GM19324 (cell line): ENCODE data around the gene MARCHF3.
"Not testable (repeated sequence)": the region's sequence is repeated elsewhere in the genome, so short reads cannot be mapped to it uniquely, and the experiment has no call there.

ENCODE experiments used
- ATAC-seq: cut with Tn5 transposase; IDR thresholded peaks from one replicate; pipeline ENCODE4 v1.9.1; 2021; ENCODE audit warnings: mild to moderate bottlenecking, moderate library complexity; ENCODE audit not compliant: unreplicated experiment, low FRiP score

Gene MARCHF3

GRCh38 chr5:126925482-126925881, 104.9 kb downstream of the MARCHF3 start:
- ATAC-seq: no peak

DNA sequence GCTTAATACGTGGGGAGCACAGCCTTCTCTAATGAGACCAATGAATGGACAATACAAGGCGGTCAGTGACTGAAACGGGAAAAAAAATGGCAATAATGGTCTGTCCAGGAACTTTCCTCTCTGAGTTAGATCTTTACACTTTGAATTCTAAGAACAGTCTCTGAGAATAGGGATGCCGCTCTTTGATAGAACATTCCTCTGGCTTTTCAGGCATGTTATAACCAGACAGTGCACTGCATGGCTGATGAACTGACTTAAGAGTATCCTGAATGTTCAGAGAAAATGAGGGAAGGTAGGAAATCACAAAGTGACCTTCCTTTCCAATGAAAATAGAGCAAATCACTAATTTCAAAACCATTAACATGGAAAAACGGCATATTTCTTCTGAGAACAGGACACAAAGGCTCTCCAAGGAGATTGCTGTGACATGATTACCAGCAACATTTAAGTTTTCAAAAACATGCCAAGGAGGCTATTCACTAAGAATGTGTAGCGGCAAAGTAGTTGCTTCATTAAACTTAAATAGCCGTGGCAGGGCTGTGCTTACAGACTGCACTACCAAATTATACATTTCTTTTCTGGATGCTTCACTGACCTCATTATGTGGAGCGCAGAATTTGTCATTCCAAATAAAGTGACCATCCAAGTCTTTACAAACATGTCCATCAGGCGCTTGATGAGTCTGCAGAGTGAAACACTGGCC, 105.9 kb downstream of the MARCHF3 start:
- no peak for ATAC-seq

GRCh38 chr5:126921241-126922091, 108.9 kb downstream of the MARCHF3 start:
- ATAC-seq: no peak

- ATAC-seq: no peak
Observed at GRCh38 chr5:126920291-126920690, 110.1 kb downstream of the MARCHF3 start.

- no peak for ATAC-seq
Observed at GRCh38 chr5:126919566-126919965, 110.8 kb downstream of the MARCHF3 start.

DNA sequence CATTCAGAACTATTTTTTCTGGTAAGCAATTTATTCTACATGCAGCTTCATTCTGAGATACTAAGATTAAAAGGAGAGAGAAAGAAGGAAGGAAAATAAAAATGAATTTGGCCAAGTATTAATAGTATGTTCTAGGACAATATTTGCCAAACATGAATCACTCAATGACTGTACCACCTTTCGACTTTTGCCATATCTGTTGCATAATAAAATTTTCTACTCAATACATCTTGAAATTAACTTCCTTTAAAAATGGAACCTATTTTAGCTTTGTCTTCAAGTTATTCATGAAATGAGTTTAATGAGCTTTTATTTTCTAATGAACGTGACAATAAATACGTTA, 111.8 kb downstream of the MARCHF3 start:
- no peak for ATAC-seq

GRCh38 chr5:126917918-126918614, 112.3 kb downstream of the MARCHF3 start:
- ATAC-seq: no peak

GRCh38 chr5:126915496-126915895, 114.9 kb downstream of the MARCHF3 start:
- ATAC-seq: no peak

- no peak for ATAC-seq
Observed at GRCh38 chr5:126914801-126915436, 115.4 kb downstream of the MARCHF3 start.

DNA sequence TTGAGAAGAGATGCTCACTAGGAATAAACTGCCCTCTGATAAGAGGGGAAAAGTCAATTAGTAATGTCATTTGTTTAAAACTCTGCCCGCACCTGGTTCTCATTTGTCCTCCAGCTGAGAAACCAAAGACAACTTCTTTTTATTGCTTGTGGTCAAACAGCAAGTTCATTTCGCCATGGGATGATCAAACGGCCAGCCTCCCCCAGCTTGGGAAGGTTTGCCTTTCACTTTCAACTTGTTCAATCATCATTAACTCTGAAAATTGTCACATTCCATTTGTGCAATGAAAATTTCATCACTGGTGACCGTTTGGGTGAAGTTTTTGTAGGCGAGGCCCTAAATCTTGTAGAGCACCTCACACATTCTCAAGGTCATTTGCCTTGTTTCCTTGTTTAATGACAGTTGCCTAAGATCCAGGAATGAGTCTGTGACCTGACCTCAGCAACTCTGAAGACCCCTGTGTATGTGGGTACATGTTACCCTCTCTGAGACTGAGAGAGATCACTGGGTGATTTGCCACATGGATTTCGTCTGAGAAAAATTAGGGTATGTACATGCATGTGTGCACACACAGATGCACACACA, 117.7 kb downstream of the MARCHF3 start:
- ATAC-seq: no peak

DNA sequence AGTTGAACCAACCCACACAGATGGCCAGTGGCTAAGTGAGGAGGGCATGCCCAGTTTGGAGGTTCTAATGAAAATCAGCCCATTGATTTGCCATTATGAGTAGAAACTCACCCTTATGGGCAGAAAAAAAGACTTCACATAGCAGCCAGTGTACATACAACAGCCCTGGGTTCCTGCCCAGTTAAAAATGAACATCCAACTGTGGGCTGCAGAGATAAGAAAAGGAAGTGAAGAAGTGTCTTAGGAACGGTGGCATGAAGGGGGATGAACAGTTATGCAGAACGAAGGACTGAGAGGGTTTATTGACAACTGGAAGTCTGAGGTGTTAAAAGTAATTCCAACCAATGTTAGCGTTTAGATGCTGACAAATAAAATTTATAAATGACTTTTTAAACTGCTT, 118.4 kb downstream of the MARCHF3 start:
- ATAC-seq: no peak

DNA sequence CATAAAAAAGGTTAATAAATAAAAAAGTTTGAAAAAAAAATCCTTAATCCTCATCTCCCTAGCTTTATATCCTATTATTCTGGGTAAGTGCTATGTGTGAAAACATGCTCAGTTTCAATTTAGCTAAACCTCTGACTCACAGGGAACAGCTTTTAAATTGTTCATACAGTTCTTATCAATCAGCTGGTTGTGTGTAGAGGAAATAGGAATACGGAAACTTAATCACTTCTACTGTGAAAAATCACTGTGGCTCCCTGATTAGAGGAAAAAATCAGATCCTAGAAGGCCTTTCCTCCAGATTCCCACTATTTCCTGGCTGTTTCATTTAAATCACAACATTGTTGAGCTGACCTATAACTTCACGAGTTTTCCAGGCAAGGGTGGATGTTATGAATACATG, 120.5 kb downstream of the MARCHF3 start:
- ATAC-seq: no peak

DNA sequence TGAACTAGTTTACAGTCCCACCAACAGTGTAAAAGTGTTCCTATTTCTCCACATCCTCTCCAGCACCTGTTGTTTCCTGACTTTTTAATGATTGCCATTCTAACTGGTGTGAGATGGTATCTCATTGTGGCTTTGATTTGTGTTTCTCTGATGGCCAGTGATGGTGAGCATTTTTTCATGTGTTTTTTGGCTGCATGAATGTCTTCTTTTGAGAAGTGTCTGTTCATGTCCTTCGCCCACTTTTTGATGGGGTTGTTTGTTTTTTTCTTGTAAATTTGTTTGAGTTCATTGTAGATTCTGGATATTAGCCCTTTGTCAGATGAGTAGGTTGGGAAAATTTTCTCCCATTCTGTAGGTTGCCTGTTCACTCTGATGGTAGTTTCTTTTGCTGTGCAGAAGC, 126.0 kb downstream of the MARCHF3 start:
- ATAC-seq: not testable (repeated sequence)

- ATAC-seq: no peak
Observed at GRCh38 chr5:126900796-126901195, 129.6 kb downstream of the MARCHF3 start.

DNA sequence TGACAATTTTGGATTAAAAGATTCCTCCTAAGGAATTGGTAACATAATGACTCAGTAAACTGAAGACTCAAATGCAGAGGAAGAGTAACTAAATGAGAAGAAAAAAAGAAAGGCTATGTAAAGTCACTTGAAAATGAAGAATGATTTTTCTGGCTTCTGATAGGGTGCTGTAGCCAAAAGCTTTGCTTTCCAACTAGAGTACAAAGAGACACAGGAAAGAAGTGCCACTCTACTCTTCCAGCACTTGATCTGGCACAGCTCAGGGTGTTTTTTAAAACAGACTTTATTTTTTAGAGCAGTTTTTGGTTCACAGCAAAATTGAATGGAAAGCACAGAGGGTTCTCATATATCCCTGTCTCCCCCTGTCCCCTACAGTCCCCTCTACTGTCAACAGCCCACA, 130.9 kb downstream of the MARCHF3 start:
- ATAC-seq: no peak

DNA sequence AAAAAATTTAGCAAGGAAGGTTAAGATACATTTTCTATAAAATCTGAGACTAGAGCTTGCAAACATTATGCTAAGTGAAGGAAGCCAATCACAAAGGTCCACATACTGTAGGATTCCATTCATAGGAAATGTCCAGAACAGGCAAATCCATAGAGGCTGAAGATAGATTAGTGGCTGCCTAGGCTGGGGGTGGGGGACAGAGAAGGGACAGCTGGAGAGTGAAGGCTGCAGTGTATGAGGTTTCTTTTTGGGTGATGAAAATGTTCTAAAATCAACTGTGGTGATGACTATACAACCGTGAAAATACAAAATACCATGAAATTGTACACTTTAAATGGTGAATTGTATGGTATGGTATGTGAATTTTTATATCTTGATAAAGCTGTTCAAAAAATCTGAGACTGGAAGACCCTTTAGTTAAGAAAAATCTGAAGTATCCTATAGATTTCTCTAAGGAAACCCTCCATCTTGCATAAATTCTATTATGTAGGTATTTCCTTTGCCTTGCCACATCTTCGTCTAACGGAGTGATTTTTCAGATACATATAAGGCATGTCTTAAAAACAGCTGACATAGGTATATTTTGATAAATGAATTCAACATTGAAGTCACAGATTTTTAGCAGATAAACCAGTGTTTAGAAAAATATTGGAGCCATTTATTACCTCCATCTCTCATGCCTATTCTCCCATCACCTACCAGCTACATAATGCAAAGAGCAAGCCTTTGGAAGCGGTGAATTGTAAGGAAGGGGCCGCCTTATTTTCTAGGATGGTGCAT, 132.3 kb downstream of the MARCHF3 start:
- ATAC-seq: no peak

- ATAC-seq: no peak
Observed at GRCh38 chr5:126896170-126896702, 134.1 kb downstream of the MARCHF3 start.

GRCh38 chr5:126895712-126896111, 134.6 kb downstream of the MARCHF3 start:
- not testable (repeated sequence) for ATAC-seq

DNA sequence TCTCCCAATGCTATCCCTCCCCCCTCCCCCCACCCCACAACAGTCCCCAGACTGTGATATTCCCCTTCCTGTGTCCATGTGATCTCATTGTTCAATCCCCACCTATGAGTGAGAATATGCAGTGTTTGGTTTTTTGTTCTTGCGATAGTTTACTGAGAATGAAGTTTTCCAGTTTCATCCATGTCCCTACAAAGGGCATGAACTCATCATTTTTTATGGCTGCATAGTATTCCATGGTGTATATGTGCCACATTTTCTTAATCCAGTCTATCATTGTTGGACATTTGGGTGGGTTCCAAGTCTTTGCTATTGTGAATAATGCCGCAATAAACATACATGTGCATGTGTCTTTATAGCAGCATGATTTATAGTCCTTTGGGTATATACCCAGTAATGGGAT, 139.9 kb downstream of the MARCHF3 start:
- not testable (repeated sequence) for ATAC-seq

- ATAC-seq: no peak
Observed at GRCh38 chr5:126888175-126888574, 142.2 kb downstream of the MARCHF3 start.
